Activated CD8-positive, alpha-beta memory T cell treated with anti-CD3 and anti-CD28 coated beads, Interleukin-2, amount 50 U/mL, for 1 hour (primary cell): ENCODE measurements around the gene ZNF582.
"Not testable (repeated sequence)": the region's sequence is repeated elsewhere in the genome, so short reads cannot be mapped to it uniquely, and the experiment has no call there.

Source experiments
- DNase-seq: peaks from one replicate; pipeline ENCODE4 v3.0.0-alpha.2; 2020; ENCODE audit errors: extremely low read depth

The ZNF582 gene

GRCh38 chr19:56351208-56351607 lies 42.1 kb downstream of the ZNF582 start:
- no peak for DNase-seq

GRCh38 chr19:56350416-56351045 lies 42.8 kb downstream of the ZNF582 start:
- DNase-seq: peak; percentile 12

GRCh38 chr19:56348289-56348877 lies 45.0 kb downstream of the ZNF582 start:
- DNase-seq: no peak

- DNase-seq: no peak
These were observed 46.1 kb downstream of the ZNF582 start for GRCh38 chr19:56347163-56347778.

GRCh38 chr19:56341948-56342347 lies 51.4 kb downstream of the ZNF582 start:
- no peak for DNase-seq

- not testable (repeated sequence) for DNase-seq
These were observed 54.3 kb downstream of the ZNF582 start for GRCh38 chr19:56339031-56339430.

- DNase-seq: not testable (repeated sequence)
These were observed 56.3 kb downstream of the ZNF582 start for GRCh38 chr19:56337077-56337476.

GRCh38 chr19:56335371-56335770 lies 58.0 kb downstream of the ZNF582 start:
- DNase-seq: not testable (repeated sequence)

- DNase-seq: no peak
These were observed 59.8 kb downstream of the ZNF582 start for GRCh38 chr19:56333506-56333905.
